ENCODE results near the gene BBS7.

DNA sequence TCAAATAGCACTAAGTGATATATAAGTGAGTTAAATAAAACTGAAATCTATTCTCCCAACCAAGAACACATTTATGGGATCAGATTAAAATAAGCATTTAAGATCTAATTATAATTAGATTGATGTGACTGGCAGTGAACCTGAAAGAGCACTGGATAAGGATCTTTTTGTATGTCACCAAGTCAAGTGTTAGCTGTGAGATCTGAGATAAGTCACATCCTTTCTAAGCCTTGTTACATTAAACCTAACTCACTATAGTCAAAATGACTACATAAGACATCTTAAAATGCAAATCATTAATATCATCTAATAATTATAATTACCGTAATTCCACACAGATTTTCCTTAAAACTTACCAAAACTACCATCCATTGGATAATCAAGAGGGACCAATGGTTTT lies 48.2 kb downstream of the BBS7 start:
- no peak for TF ChIP-seq EZH2 (IDR thresholded peaks at IDR 0.05; ENCODE audit: low read depth)
- TF ChIP-seq, protein P1, sequence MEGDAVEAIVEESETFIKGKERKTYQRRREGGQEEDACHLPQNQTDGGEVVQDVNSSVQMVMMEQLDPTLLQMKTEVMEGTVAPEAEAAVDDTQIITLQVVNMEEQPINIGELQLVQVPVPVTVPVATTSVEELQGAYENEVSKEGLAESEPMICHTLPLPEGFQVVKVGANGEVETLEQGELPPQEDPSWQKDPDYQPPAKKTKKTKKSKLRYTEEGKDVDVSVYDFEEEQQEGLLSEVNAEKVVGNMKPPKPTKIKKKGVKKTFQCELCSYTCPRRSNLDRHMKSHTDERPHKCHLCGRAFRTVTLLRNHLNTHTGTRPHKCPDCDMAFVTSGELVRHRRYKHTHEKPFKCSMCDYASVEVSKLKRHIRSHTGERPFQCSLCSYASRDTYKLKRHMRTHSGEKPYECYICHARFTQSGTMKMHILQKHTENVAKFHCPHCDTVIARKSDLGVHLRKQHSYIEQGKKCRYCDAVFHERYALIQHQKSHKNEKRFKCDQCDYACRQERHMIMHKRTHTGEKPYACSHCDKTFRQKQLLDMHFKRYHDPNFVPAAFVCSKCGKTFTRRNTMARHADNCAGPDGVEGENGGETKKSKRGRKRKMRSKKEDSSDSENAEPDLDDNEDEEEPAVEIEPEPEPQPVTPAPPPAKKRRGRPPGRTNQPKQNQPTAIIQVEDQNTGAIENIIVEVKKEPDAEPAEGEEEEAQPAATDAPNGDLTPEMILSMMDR (conservative IDR thresholded peaks at IDR 0.05), result no peak

Measured in PC-9 (cell line).